ENCODE results near the gene FRMD4A.

- TF ChIP-seq CTCF (IDR thresholded peaks at IDR 0.05) = no peak
- no peak for TF ChIP-seq POLR2A (IDR thresholded peaks at IDR 0.05)
Measured at GRCh38 chr10:13784067-13784466, 546.7 kb downstream of the FRMD4A start.
